ENCODE results near the gene DIP2A. TPM values are rescaled to one million over a fixed set of nuclear protein-coding genes. Genes with fewer than 3 reads are reported as not detected.

Gene DIP2A
- total RNA-seq, 1 experiment from 2014 or later, result 22.9 TPM

GRCh38 chr21:46610018-46610701 lies 151.5 kb downstream of the DIP2A start:
- Histone ChIP-seq H3K27me3 (ENCODE audit: control insufficient read depth, insufficient read depth, low read length) (no peaks in the 10 kb centered on the region), H3K36me3 (ENCODE audit: control insufficient read depth, insufficient read depth, low read length) (no peaks in the 10 kb centered on the region), H3K9me3 (ENCODE audit: control insufficient read depth, insufficient read depth, low read depth, low read length) (no peaks in the 10 kb centered on the region), H3K4me3 (ENCODE audit: low read depth in 2 of 2, low read length in 2 of 2) (no peak overlapping the region), H3K4me1 (ENCODE audit: control insufficient read depth, insufficient read depth, low read length) (no peaks in the 10 kb centered on the region), H3K27ac (ENCODE audit: low read length) (no peak overlapping the region)
- TF ChIP-seq REST (IDR thresholded peaks at IDR 0.05; ENCODE audit: insufficient read depth in 1 of 2, low read depth in 2 of 2, low read length in 1 of 2), result no peak
- no peak for TF ChIP-seq POLR2AphosphoS5 (IDR thresholded peaks at IDR 0.05; ENCODE audit: low read depth, low read length)
- no peak for TF ChIP-seq CTCF (IDR thresholded peaks at IDR 0.05)
- no peak for TF ChIP-seq TCF7L2 (IDR thresholded peaks at IDR 0.05; ENCODE audit: low read depth, low read length)
- TF ChIP-seq SIN3A (IDR thresholded peaks at IDR 0.05; ENCODE audit: borderline replicate concordance, insufficient read depth, low read depth, low read length), result no peak
- no TSS peak for BruUV-seq (replicated peaks)
- DNase-seq (ENCODE audit: low read depth, low spot score), result no peak
- intact Hi-C loops (cut with micrococcal nuclease; ENCODE audit: unreplicated experiment), result no loop called here
- ChIA-PET CTCF (no interaction called here), POLR2A (no interaction called here)
- in situ Hi-C loops (cut with HindIII; ENCODE audit: low pct_unique_long_range_greater_than_20kb, low sequenced_read_pairs), result no loop called here
- no peak for ATAC-seq

GRCh38 chr21:46613391-46613790 lies 154.7 kb downstream of the DIP2A start:
- no TSS peak for BruUV-seq (replicated peaks)
- ChIA-PET POLR2A (no interaction called here), CTCF (no interaction called here)
- no peak for TF ChIP-seq CTCF (IDR thresholded peaks at IDR 0.05)
- TF ChIP-seq POLR2AphosphoS5 (IDR thresholded peaks at IDR 0.05; ENCODE audit: low read depth, low read length), result no peak
- no peak for TF ChIP-seq REST (IDR thresholded peaks at IDR 0.05; ENCODE audit: insufficient read depth in 1 of 2, low read depth in 2 of 2, low read length in 1 of 2)
- no peak for TF ChIP-seq SIN3A (IDR thresholded peaks at IDR 0.05; ENCODE audit: borderline replicate concordance, insufficient read depth, low read depth, low read length)
- no peak for TF ChIP-seq TCF7L2 (IDR thresholded peaks at IDR 0.05; ENCODE audit: low read depth, low read length)
- no peaks in the 10 kb centered on the region for H3K4me1 ChIP-seq (ENCODE audit: control insufficient read depth, insufficient read depth, low read length)
- in situ Hi-C loops (cut with HindIII; ENCODE audit: low pct_unique_long_range_greater_than_20kb, low sequenced_read_pairs), result no loop called here
- no peak overlapping the region for H3K27ac ChIP-seq (ENCODE audit: low read length)
- no peaks in the 10 kb centered on the region for H3K36me3 ChIP-seq (ENCODE audit: control insufficient read depth, insufficient read depth, low read length)
- intact Hi-C loops (cut with micrococcal nuclease; ENCODE audit: unreplicated experiment), result no loop called here
- DNase-seq (ENCODE audit: low read depth, low spot score), result no peak
- H3K27me3 ChIP-seq (ENCODE audit: control insufficient read depth, insufficient read depth, low read length), result no peaks in the 10 kb centered on the region
- H3K4me3 ChIP-seq (ENCODE audit: low read depth in 2 of 2, low read length in 2 of 2), result no peak overlapping the region
- H3K9me3 ChIP-seq (ENCODE audit: control insufficient read depth, insufficient read depth, low read depth, low read length), result no peaks in the 10 kb centered on the region
- ATAC-seq, result no peak
